GM21360 (cell line): ENCODE data around the gene MSRB2.
A peak's percentile ranks its signal among the peaks of the same experiment; 100 is the strongest.

Experiments used
- ATAC-seq: cut with Tn5 transposase; IDR thresholded peaks from one replicate; pipeline ENCODE4 v1.9.1; 2021; ENCODE audit warnings: mild to moderate bottlenecking, moderate library complexity; ENCODE audit not compliant: unreplicated experiment

MSRB2 gene

DNA sequence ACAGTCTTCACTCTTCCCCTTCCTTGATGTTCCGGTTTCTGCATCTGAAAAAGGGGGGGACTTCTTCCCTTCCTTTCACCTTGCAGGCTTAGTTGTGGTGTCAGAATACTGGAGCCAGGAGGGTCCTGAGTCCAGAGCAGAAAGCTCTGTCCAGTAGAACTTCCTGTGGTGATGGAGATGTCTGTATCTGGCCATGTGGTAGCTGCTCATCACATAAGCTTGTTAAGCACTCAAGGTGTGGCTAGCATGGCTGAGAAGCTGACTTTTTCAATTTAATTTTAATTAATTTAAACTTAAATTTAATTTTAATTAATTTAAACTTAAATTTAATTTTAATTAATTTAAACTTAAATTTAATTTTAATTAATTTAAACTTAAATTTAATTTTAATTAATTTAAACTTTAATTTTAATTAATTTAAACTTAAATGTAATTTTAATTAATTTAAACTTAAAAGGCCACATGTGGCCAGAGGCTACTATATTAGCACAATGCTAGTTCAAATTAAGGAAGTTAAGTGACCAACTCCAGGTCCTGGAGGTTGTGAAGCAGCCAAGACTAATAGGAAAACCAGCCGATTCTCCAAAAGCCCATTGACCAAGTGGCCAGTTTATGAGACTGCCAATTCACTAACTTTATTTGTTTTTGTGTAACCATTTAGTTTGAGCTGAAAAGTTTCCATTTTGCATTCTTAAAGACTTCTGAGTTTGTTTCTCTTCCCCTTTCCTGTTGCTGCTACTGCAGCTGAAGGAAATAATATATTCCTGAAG is 16.3 kb downstream of the MSRB2 start:
- ATAC-seq: no peak

DNA sequence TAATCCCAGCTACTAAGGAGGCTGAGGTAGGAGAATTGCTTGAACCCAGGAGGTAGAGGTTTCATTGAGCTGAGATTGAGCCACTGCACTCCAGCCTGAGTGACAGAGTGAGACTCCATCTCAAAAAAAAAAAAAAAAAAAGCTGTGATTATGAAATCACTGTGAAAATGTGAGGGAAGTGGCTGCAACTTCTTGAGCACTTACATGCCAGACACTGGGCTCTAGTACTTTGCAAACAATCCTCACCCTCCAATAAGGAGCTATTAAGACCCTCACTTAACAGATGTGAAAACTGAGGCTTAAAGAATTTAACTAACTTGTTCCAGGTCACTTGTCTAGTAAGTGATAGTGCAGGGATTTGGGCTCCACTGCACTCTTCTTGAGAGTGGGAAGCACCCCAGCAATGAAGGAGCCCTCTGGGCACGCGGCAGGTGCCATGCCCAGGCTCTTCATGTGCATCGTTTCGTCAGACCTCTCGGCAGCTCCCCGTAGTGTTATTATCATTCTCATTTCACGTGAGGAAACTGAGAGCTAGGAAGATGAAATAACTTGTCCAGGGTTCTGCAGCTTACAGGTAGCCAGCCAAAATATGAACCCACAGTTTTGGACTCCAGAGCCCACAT is 19.0 kb downstream of the MSRB2 start:
- ATAC-seq: no peak

DNA sequence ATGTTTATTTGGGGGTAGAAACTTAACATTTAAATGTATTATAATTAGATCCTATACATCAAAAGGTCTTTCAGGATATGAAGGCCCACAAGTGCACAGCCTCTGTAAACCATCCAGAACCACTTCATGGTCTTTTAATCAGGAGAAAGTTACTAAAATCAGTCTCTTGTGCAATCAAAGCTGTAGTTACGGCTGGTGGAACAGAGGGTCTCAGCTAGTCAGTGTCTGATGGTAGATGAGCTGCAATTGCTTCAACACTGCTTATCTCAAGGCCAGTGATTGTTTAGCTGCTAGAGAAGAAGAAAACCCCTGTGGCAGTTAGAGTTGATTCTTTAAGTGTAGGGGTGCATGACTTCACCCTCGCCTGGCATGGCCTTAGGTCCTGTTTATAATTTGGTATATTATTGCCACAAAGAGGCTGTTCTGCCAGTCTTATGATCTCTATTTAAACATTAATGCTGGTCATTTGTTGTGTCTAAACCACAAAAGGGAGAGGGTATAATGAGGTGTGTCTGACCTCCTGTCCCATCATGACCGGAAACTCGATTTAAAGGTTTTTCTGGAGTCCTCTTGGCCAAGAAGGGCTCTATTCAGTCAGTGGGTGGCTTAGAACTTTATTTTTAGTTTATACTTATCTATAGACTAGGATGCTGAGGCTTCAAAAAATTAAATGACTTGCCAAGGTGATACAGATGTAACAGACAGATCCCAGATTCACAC is 21.3 kb downstream of the MSRB2 start:
- no peak for ATAC-seq

DNA sequence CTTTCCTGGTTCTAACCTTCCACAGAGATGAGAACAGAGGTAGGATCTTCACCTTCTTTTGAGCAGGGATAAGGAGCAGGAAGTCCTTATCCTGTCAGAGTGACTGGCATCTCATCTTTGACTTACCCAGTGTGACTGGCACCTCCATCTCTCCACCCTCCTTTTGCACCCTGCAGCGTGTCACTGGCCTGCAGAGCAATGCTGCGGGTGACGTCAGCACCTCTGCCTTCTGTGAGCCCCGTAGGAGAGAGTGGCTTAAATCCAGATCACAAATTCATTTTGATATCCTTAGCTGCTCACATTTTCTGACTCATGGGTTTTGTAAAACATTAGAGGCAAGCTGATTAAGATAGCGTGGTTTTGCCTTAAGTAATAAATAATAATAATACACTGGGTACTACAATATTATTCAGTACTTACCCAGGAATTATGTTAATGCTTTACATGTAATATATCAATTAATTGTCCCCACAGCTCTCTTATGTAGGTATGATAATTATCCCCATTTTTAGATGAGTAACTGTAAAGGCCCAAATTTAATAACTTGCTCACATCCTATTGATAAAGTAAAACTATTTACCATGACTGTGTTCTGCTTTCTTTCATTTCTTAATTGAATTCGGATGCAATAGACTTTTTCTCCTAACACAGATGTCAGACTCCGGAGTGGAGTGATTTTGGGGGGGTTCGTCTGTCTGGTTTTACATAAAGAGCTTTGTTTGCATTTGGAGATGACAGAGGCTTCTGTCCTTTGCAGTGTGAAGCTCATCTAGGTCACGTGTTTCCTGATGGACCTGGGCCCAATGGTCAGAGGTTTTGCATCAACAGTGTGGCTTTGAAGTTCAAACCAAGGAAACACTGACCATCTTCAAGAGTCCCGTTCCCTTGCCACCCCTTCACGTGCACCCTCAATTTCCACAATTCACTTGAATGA is 24.9 kb downstream of the MSRB2 start:
- no peak for ATAC-seq

DNA sequence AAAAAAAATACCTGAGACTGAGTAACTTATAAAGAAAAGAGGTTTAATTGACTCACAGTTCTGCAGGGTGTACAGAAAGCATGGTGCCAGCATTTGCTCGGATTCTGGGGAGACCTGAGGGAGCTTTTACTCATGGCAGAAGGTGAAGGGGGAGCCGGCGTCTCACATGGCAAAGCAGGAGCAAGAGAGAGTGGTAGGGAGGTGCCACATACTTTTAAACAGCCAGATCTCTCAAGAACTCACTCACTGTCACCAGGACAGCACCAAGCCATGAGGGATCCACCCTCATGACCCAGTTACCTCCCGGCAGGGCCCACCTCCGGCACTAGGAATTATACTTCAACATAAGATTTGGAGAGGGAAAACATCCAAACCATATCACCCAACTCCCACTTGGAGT is 25.8 kb downstream of the MSRB2 start:
- ATAC-seq: no peak

DNA sequence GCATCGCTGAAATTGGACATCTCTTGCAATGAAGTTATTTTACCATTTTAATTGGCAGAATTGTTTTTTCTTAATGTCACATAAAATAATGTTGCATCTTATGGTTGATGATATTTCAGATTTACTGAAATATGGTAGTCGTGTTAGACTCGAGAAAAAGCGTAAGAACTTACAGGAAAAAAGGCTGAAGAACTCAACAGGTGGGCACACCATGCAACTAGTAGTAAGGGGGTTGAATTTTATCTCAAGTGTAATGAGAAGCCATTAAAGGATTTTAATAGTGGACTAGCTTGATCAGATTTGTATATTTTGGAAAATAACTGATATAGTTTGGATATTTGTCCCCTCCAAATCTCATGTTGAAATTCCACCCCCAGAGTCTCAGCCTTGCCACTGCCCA is 41.1 kb downstream of the MSRB2 start:
- ATAC-seq: no peak

DNA sequence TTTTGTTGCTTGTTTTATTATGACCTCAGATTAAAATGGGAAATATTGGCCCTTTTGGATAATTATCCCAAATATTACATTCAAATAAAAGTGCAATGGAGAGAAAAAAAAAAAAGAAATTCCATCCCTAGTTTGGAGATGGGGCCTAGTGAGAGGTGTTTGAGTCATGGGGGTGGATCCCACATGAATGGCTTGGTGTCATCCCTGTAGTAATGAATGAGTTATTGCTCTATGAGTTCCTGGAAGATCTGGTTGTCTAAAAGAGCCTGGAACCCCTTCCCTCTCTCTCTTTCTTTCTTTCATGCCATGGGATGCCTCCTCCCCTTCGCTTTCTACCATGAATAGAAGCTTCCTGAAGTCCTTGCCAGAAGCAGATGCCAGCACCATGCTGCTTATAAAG is 44.3 kb downstream of the MSRB2 start:
- no peak for ATAC-seq

DNA sequence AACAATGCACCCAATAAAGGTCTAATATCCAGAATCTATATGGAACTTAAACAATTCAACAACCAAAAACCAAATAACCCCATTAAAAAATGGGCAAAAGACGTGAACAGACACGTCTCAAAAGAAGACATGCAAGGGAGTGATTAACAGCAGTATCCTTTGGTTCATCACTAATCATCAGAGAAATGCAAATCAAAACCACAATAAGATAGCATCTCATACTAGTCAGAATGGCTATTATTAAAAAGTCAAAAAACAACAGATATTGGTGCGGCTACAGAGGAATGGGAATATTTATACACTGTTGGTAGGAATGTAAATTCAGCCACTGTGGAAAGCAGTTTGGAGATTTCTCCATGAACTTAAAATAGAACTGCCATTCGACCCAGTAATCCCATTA is 46.6 kb downstream of the MSRB2 start:
- ATAC-seq: no peak

DNA sequence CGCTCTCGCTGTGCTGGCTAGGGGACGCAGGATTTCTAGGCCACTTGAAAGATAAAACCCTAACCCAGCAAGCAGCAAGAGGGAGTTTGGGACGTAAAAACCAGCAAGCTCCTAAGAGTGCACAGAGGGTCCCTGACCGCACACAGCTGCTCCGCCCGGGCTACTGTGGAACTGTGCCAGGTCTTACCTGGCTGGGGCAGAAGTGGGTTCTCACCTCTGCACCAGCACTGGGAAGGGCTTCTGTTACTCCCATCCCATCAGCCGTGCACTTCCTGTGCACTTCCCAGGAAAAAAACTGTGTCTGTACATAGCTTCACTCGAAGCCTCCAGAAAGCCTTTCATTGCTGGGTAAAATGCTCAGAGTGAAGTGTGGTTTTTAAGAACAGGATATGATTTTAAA is 50.9 kb downstream of the MSRB2 start:
- no peak for ATAC-seq

DNA sequence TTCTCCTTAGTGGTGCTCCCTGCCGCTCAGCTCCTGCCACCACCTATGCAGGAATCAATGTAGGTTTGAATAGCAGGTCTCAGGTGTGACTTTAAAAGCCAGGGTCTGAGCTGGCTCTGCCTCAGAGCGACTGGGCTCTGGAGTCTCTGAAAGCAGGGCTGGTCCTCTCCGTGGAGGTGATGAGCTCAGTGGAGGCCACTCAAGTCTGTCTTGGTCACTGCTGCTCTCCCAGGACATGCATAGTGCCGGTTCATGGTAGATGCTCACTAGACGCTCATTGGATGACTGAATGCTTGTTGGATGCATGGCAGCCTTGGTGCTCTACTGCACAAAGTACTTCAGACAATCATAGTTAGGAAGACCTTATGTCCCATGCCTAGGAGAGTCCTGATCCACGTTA is 51.7 kb downstream of the MSRB2 start:
- ATAC-seq: no peak

DNA sequence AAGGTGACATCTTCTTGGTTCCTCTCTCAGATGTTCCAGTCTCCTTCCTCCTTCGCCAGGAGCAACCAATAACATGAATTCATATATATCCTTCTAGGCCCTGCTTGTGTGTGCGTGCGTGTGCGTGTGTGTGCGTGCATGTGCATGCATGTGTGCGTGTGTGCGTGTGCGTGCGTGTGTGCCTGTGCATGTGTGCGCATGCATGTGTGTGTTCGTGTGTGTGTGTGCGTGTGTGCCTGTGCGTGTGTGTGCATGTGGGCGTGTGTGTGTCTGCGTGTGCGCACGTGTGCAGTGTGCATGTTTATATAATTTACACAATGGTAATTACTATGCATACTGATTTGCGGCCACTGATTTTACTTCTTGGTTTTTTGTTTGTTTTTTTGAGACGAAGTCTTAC is 52.8 kb downstream of the MSRB2 start:
- ATAC-seq: no peak

DNA sequence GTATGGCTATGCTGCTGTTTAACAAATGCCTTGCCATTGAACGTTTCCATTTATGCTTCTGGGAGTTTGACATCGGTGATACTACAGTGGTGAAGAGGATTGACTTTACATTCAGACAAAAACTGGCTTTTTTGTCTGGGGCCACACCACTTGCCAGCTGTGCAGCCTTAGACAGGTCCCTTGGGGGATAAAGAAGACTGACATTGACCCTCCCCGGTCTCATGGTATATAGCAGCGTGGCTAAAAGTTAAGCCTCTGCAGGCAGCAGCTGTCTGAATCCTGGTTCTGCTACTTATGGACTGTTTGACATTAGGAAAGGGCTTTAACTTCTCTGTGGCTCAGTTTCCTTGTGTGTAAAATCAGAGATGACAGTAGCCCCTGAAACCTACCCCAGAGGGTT is 54.7 kb downstream of the MSRB2 start:
- ATAC-seq: no peak

DNA sequence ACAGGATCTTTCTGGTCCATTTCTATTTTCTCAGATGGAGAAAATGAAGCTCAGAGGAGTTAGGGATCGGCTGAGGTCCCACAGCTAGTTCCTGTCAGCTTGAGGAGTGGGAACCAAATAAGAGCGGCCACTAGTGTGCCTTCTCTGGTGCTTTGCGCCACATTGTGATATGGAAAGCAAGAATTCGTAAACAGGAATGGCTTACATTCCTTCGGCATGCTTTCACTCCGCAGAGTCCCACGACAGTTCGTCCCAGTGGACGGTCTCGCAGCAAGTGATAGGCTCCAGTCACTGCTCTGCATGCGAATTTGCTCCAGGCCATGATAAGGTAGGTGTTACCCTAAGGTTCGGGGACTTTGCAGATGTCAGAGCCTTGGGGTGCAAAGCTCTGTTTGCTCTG is 55.2 kb downstream of the MSRB2 start:
- no peak for ATAC-seq

DNA sequence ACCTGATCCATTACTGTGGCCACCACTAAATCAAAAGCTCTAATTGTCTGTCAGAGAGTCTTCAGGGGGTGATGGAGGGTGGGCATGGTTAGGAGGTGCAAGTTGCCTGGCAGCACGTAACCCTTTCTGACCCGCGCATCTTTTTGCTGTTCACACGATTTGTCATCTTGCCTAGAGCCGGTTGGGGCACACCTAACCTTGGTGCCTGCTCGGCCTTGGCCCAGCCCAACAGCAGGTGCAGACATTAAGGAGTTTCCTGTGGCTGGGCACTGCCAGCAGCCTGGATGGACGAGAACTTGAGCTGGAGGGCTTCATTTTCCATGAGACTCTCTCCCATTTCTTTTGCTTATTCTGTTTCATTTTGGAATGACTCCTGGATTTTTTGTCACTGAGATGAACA is 55.7 kb downstream of the MSRB2 start:
- no peak for ATAC-seq

DNA sequence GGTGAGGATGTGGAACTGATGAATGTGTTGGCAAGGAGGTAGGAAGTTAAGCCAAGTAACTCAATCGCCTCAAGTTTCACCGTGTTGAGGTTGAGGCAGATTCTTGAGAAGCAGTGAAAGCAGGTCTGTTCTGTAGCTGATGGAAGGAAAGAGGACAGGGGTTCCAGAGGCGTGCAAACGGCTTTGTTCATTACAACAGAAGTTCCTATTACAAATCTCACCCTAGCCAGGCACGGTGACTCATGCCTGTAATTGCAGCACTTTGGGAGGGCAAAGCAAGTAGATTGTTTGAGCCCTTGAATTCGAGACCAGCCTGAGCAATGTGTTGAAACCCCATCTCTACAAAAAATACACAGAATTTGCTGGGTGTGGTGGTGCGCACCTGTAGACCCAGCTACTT is 59.8 kb downstream of the MSRB2 start:
- no peak for ATAC-seq

DNA sequence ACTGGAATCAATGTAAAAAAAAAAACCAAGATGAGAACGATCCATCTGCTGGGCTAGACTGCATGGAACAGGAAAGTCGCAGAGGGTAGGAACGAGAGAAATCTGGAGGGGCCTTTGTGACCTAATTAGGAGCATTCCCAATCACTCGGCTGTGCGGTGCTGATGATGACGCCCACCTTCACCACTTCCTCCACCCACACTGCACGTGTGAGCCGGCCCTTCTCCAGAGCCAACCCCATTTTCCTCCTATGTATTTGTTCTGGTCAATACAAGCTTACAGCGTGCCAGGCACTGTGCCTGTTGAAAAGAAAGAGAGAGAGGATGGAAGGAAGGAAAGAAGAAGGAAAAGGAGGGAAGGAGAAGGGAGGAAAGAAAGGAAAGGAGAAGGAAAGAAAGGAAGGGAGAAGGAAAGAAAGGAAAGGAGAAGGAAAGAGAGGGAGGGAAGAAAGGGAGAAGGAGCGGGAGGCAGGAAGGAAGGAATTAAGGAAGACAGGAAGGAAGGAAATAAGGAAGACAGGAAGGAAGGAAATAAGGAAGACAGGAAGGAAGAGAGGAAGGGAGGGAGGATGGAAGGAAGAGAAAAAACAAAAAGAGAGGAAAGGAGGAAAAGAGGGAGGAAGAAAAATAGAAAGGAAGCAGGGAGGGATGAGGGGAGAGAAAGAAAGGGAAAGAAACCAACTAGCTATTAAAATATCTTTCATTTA is 61.2 kb downstream of the MSRB2 start:
- no peak for ATAC-seq

DNA sequence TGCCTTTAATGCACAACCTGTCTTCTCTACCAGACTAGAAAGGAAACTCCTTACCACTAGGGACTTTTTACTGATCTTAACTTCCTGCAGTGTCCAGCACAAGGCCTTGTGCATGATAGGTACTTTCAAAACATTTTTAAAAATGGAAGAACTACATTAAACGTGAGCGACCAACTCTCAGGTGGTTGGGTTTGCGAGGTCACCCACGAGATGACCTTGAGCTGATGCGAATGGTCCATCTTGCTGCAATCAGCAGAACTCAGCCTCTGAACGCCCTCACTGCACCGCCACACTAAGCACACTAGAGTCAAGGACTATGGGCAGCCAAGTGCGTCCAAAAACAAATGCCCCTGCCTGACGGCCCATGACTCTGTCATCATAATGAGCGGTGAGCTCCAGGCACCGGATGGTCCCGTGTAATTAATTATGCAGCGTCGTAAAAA is 61.9 kb downstream of the MSRB2 start:
- peak; percentile 63 for ATAC-seq

DNA sequence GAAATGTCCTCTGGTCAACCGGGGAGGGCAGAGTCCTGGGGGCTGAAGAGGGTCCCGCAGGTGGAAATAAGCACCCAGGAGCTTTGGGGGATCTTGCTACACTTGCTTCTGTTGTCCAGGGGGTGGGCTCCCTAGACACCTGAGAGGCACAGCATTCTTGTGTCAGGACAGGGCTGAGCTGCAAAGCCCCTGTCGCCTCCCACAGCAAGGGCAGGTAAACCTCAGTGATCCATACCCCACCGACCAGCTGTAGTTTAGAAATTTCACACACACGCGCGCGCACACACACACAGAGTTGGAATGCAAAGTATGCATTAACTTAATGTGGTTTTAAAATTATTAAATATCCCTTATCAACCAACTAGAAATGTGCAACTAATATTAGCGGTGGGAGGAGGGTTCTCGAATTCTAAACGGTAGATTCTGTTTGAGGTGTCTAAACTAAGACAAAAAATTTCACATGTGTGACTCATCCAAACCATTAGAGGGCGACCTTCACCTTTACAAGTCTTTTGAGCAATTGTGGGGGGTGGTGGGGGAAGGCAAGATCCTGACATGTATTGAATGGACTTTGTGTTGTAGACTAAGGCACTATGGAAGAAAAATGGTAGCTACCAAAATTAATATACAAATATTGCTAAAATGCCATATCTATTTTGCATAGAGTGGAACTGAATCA is 62.5 kb downstream of the MSRB2 start:
- peak; percentile 49 for ATAC-seq

DNA sequence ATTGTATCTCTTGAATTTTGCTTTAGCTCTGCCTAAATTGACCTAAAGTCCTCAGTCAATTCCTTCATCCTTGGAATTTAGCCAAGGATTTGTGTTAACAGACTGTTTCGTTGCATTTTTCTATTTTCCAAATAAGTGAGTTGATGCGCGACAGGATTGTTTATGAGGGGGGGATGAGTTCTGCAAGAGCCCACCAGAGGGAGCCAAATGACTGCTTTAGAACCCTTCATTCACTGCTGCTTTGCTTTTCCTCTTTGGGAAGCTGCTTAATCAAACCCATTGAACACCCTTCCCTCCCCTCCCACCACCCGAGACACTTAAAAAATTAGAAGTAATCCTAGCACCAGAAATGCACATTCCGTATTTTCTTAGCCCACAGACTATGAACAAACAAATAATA is 63.0 kb downstream of the MSRB2 start:
- peak; percentile 55 for ATAC-seq
